ENCODE data around the gene IQCE.

GRCh38 chr7:2603044-2603965 lies 44.5 kb downstream of the IQCE start:
- no peak for TF ChIP-seq CTCF (IDR thresholded peaks at IDR 0.05; ENCODE audit: poor library complexity)
- TF ChIP-seq EZH2 (IDR thresholded peaks at IDR 0.05; ENCODE audit: borderline replicate concordance): no peak
- TF ChIP-seq EZH2phosphoT487 (IDR thresholded peaks at IDR 0.05; ENCODE audit: low read depth, severe bottlenecking, unreplicated experiment): no peak
